HG03558 (cell line): Measurements from ENCODE around the gene CCDC188.

Experiments
- ATAC-seq: cut with Tn5 transposase; IDR thresholded peaks from one replicate; pipeline ENCODE4 v1.9.1; 2021; ENCODE audit warnings: moderate number of reproducible peaks; ENCODE audit not compliant: unreplicated experiment; ENCODE audit errors: extremely low read depth

Gene CCDC188

DNA sequence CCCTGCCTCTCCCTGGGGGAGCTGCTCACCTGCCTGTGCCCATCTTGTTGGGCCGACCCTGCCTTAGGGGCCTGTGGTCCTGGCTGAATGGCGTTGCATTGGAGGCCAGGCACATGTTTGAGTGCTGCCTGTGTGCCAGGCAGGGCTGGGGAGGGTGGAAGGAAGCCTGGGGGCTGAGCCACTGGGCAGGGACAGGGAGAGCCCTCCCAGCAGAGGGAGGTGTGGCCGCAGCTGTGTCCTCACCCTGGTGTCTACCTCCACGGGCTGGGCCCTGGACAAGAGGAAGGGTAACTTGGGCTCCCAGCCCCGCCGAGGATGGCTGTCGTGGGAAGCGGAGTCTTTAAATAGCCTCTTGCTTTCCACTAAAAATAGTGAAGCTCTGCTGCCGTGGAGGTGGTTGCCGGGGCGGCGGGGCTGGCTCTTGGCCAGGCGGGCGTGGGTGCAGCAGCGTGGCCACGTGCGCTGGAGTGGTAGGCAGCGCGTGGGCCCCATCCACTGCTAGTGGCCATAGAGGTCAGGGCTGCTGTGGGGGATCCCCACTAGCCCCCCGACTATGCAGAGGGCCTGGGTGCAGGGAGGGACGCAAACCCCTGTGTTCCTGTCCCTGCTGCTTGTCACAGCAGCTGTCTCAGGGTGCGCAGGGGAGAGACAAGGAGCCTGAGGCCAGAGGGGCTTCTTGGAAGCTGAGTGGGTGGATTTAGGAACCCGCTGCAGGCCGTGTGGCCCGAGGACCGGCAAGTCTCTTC is 13.0 kb downstream of the CCDC188 start:
- ATAC-seq: no peak

DNA sequence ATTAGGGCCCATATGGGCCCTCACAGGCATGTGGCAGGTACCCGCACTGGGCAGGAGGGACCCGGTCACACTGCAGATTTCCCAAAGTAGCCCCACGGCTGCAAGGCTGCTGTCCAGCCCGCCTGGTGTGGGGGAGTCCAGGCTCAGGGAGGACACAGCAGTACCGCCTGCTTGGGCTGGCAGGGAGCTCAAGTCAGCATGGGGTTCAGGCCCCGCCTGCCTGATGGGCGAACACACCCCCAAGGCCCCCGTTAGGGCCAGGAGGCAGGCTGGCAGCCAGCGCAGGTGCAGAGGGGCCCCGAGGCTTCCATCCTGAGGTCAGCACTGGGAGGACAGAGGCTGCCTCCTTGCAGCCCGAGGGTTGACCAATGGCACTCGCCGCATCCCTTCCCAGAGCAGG is 13.7 kb downstream of the CCDC188 start:
- no peak for ATAC-seq

DNA sequence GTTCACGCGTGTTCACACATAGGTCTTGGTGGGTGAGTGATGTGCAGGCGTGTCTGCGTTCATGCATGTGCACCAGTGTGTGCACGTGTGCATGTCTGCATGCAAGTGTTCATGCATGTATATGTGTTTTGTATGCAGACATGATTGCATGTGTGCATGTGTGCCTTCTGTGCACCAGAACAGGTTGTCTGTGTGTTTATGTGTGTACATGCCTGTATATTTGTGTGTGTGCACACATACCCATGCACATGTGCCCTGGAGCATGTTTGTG is 14.3 kb downstream of the CCDC188 start:
- no peak for ATAC-seq

DNA sequence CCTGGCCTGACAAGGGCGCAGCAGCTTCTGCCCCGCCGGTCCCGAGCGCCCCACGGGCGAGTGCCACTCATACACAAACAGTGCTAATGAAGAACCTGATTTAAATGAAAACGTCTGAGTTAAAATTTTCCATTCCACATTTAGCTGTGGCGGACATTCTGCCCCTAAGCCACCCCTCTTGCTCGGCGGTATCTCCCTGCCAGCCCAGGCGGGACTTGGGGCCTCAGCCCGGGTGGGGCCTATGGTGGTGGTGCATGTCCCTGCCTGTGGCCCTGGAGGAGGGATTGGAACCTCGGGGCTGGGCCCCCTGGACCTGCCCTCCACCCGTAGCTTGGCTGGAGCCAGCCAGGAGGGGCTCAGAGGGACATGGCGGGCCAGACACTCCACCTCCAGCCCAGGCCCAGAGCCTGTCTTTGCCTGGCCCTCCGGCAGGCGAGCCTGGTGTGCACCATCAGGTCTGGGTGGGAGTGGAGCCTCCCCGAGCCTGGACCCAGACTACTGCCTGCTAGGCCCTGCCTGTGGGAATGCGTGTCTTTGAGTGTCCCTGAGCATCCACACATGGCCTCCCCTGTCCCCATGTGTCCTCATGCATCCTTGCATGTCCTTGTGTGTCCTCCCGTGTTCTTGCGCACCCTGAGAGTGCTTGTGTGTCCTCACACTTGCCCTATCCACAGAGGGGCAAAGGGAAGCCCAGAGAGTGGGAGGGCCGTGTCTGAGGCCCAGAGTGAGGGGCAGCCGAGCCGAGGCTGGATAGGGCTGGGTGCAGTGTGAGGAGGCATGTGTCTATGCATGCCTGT is 14.9 kb downstream of the CCDC188 start:
- ATAC-seq: no peak

DNA sequence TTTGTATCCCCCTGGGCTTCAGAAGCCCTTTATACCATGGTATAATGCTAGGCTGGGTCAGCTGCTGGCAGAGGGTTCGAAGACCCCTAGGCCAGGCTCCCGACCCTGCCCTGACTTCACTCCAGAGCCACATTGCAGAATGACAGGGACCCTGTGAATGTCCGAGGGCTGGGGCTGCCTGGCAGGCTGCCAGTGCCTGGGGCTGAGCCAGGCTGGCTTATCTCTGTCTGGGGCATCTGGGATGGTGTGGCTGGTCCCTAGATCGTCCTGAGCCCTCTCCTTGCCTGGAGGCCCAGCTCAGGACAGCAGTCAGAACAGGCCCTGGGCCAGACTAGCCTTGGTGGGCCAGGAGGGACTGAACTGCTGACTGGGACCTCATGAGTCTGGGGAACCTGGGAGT is 15.6 kb downstream of the CCDC188 start:
- no peak for ATAC-seq

DNA sequence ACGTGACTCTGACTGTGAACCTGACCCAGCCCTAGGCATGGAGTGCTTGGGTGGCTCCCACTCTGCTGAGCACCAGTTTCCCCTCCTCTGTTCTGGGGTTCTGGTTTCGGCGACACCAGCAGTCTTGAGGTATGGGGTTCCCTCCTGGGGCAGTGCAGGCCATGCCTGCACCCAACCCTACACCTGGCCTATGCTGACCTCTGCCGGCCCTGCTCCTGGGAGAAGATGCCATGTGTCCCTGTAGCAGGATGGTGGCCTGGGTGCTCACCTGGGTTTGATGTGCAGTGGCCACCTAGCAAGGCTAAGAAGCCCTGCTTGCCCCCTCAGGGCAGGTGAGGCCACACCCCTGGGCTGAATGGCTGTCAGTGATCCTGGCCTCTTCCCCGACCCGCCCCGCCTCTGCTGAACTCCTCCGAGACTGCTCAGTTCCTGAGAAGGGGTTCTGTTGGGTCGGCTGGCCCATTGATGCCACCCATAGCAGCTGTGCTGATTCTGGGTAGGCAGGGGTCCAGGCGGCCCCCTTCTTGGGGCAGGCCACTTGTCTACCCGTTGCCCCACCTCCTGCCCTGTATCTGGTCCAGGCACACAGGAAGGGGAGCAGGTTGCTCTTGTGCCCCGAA is 16.8 kb downstream of the CCDC188 start:
- ATAC-seq: no peak

DNA sequence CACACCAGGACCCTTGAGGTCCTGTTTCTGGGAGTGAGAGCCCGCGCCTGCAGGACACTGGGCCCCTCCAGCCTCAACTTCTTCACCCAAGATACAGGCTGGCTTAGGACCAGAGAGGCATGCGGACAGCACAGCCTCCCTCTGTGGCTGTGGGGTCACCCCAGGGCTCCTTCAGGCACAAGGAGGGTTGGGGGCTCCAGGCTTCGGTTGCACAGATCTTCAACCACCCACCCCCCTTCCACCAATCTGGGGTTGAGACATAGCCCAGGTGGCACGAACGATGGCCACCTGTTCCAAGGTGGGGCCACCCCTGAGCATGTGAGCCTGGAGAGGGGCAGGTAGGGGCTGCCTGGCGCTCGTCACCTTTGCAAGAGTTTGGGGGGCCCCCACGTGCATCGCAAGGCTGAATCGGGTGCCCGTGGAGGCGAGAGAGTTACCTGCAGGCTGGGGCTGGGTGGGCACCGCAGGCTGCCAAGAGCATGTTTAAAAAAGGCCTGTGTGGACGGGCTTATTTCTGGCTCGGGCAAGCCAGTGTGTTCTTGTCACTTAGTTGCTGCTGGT is 18.1 kb downstream of the CCDC188 start:
- no peak for ATAC-seq

DNA sequence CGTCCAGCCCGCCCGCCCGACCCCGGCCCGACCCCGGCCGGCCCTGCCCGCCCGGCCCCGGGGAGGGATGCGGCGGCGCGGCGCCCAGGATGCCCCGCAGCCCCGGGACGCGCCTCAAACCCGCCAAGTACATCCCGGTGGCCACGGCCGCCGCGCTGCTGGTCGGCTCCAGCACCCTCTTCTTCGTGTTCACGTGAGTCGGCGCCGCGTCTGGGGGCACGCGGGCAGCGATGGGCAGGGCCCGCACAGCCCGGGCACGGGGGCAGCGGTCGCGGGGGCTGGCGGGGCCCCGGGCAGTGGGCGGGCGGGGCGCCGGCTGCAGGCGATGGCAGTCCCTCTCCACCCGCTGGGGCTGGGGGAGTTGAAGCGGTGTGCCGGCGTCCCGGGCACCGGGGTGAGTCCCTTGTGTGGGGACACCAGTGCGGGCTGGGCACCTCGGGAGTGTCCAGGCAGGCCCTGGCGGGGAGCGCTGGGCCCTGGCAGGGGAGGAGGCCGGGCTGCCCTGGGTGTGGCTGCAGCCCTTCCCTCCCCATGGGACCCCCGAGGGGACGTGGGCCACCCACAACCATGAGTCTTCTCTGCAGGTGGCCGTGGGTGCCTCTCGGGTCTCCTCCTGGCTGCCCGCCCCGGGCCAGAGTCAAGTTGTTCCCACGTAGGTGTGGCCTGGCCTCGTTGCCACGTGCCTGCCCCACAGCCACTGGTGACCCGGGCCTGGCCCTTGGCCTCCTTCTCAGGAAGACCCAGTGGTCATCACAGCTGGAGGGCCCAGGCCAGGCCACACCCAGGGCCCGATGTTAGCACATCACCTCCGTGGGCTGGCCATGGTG is 18.8 kb downstream of the CCDC188 start:
- ATAC-seq: no peak

DNA sequence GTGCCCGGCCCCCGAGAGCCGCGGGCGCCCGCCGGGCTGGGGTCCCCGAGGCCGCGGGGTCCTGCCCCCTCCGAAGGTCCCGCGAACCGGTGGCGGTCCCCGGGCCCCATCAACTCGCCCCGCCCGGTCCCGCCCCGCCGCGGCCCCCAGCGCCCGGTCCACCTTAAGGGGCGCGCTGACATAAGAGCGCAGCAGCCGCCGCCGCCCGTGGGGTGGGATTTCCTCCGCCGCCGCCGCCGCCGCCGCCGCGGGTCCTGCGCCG is 19.3 kb downstream of the CCDC188 start, which contains the start of gene ZDHHC8:
Gene ZDHHC8 (plus strand): TSS at position 208 of the 262 bp plus-strand sequence. CDS start 144 bp downstream, outside the sequence.
- ATAC-seq: no peak

DNA sequence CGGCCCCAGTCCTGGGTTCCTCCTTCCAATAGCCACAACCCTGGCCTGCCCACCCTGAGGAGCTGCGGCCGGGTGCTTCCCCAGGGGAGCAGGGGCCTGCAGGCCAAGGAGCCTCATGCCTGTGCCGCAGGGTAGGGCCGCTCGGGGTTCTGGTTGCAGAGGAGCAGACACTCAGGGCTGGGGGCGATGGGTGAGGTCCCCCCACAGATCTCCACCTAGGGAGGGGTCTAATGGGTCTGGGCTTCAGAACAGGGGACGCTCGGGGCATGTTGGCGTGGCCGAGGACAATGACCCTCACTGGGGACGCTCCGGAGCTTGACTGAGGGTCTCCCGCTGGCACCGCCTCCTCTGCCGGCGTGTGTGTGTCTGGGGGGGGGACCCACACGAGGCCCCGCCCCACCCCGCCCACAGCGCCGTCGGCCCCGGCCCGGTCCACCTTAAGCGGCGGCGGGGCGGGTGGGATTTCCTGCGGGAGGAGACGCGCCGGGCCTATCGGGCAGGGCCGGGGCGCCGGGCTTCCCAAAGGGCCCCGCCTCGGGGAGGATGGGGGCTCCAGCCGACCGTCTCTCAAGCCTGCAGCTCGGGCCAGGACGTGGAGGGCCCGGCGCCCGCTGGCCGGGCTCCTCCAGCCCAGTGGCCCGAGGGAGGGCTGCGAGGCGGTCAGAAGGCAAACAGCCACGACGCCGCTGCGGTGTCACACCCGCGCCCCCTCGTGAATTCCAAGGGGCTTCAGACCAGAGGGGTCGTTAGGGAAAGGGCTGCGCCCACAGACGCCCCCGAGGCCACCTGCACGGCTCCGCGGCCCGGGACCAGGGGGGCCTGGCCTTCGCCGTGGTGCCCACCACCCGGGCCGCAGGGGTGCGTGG is 19.9 kb downstream of the CCDC188 start:
- no peak for ATAC-seq

DNA sequence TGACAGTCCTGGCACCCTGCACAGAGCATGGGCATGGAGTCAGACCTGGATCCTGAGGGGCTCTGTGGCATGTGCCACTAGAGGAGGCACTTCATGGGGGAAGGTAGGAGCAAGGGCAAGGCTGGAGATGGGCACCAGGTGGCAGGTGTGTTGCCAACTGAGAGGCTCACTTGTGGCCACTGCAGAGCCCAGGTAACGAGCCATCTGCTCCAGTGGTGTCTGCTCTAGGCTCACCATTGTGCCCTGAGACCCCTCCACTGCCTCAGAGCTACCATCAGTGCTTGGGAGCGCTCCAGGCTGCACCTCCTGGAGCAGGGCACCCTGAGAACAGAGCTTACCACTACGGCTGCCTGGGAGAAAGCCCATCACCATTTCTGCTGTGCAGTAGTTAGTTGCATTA is 20.5 kb downstream of the CCDC188 start:
- ATAC-seq: no peak

DNA sequence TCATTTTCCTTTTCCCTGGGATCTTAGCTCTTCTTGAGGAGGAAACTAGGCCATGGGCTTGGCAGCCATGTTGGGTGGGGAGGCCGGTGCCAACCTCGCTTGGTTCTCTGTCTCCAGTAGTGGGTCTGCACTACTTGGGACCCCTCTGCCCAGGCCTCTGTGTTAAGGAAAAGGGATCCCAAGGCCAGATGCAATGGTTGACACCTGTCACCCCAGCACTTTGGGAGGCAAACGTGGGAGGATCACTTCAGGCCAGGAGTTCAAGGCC is 21.2 kb downstream of the CCDC188 start:
- no peak for ATAC-seq

DNA sequence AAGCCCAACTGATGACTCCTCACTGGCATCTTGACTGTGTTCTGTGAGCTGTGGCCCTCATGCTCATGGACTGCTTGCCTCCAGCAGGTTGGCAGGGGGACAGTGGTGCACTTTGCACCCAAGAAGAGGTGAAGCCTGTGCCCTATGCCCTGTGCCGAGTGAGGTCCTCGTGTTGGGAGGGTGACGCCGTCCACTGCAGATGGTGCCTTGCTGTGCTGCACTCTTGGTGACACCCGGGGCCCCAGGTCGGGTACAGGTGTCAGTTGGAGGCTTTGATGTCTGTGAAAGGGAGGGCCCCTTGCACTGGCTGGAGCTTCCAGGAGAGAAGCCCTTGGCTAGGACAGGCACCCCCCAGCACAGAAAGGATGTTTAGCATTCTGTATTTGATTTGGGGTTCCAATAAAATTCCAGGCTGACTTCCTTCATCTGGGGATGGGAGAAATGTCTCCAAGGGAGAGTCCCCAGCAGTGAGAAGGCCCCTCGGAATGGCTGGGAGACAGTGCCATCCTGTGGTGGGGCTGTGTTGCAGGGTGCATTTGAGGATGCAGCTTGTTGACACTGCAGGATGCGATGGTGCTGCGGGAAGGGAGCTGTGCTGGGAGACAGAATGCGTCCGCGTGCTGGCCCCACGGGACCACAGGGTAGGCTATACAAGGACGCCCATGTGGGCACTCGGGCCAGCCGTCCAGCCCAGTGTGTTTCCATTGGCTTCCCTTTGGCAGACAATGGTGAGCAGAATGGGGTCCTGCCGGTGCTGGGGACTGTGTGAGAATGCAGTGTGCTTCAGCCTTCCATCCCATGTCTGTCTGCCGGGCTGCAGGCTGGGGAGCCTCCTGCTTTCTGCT is 21.7 kb downstream of the CCDC188 start:
- no peak for ATAC-seq

DNA sequence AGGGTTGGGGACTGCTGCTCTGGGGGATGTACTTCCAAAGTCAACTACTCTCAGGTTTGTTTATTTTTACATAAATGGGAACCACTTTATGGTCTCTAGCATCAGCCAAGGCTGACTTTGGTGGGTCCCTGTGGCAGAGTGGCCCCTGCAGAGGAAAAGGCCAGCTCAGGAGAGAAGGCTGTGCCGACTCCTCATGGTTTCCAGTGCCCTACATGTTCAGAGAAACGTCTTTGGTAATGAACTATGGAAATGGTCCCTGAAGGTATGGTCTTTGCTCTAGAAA is 22.3 kb downstream of the CCDC188 start:
- no peak for ATAC-seq

DNA sequence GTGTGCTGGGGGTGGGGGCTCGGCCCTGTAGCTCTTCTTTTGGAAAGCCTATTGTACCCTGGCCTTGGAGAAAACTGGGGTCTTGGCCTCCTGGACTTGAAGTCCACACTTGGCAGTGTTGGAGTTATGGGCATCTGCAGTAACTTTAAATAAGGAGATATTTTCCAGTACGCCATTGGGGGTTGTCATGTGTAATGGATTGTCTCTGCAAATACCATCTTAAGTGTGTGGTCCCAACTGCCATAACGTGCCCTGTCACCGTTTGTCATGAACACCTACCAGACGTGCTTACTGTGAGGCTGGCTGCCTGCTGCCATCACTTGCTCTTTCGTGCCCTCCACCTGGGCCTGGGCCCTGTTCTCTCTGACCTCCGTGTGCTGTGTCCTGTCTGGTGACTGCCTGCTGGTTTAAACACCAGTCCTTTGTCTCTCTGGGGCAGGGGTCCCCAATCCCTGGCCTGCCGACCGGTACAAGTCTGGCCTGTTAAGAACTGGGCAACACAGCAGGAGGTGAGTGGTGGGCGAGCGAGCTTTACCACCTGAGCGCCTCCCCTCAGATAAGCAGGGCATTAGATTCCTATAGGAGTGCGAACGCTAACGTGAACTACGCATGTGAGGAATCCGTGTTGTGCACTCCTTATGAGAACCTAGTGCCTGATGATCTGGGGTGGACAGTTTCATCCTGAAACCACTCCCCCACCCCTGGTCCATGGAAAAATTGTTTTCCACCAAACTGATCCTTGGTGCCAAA is 22.8 kb downstream of the CCDC188 start:
- ATAC-seq: no peak

DNA sequence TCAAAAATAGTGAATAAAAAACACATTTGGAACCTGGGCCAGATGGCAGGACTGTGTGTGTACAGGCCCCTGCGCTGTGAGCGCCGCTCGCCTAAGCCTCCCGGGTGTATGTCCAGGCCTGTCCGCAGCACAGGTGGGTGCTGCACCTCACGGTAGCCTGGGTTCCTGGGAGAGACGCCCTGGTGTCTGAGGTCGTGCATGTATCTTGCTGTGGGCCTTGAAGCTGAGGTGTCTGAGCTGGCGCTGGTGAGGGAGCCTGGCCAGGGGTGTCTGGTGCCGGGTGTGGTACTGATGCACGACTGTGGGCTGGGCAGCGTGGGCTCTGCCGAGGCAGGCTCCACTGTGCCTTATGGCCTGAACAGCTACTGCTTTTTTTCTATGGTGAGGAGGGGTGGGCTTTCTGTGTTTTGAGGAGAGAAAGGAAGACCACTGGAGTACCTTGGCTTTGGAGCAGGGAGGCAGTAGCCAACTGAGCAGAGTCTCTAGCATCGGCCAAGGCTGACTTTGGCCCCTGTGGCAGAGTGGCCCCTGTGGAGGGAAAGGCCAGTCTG is 23.5 kb downstream of the CCDC188 start:
- ATAC-seq: no peak

DNA sequence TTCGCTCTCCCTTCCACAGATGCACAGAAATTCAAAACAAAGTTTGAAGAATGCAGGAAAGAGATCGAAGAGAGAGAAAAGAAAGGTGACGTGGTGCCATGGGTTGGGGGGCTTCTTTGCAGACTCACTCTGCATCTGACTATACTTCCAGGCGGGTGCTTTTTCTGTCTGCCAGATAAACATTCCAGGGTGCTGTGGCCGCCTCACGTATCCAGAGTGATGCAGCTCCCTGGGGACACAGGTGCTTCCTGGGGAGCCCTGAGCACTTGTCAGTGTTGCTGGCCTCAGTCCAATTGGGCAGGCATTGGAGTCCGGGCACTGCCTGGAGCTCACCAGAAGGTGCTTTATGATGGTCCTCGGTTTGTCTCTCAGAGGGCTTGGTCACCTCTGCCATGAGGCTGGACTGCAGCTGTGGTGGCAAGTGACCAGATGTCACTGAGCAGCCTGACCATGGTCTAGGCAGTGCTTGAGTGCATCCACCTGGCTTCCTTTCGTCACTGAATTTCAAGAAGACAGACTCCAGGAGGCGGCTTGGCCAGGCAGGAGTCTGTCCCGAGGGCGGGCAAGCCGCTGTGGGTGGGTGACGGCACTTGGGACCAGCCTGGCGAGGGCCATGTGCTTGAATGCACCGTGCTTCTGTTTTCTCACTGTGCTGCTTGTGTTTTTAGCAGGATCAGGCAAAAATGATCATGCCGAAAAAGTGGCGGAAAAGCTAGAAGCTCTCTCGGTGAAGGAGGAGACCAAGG is 24.4 kb downstream of the CCDC188 start:
- no peak for ATAC-seq
